VCaP (cell line): ENCODE measurements around the gene FGF7.
A peak's percentile ranks its signal among the peaks of the same experiment; 100 is the strongest.

Experiments used
- H3K27ac ChIP-seq: fragments of 450-650 bp; 2 replicates; pipeline ENCODE4 v1.5.1; 2017
- TF ChIP-seq, protein P1 (sequence below): fragments of 450-650 bp; conservative IDR thresholded peaks from 2 replicates; pipeline ENCODE4 v1.5.1; 2017; ENCODE audit warnings: mild to moderate bottlenecking, moderate library complexity

Gene FGF7

DNA sequence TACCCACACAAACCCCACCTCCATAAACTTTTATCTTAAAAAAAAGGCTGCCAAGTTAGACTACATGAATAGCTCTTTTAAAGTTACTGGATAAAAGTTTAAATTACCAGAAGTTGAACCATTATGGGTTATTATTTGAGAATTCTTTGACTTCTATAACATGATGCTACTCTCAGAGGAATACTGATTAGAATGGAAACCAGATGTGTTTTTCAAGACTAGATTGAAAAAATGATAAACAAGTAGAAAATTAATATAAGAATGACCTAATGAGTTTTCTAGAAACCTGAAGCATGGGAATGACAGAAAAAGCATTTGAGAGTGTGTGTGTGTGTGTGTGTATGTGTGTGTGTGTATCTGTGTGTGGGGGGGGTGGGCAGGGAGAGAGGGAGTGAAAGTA, 12.4 kb upstream of the FGF7 start:
- TF ChIP-seq, protein P1, sequence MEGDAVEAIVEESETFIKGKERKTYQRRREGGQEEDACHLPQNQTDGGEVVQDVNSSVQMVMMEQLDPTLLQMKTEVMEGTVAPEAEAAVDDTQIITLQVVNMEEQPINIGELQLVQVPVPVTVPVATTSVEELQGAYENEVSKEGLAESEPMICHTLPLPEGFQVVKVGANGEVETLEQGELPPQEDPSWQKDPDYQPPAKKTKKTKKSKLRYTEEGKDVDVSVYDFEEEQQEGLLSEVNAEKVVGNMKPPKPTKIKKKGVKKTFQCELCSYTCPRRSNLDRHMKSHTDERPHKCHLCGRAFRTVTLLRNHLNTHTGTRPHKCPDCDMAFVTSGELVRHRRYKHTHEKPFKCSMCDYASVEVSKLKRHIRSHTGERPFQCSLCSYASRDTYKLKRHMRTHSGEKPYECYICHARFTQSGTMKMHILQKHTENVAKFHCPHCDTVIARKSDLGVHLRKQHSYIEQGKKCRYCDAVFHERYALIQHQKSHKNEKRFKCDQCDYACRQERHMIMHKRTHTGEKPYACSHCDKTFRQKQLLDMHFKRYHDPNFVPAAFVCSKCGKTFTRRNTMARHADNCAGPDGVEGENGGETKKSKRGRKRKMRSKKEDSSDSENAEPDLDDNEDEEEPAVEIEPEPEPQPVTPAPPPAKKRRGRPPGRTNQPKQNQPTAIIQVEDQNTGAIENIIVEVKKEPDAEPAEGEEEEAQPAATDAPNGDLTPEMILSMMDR = no peak
- H3K27ac ChIP-seq = no peak overlapping the region

DNA sequence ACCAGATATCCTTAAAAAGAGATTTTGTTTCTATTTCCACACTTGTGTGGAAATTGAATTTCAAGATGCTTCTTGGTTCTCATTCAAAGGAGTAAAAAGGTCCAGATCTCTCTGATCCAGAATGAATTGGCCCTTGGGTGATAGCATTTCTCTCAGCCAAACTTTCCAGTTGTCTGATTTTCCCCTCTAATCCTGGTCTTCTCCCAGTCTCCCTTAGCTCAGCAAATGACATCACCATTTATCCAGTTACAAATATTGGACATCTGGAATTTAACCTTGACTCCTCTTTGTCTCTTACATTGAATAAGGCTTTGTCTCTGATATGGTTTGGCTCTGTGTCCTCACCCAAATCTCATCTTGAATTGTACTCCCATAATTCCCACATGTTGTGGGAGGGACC, 10.2 kb upstream of the FGF7 start:
- no peak overlapping the region for H3K27ac ChIP-seq
- TF ChIP-seq, protein P1 = no peak

DNA sequence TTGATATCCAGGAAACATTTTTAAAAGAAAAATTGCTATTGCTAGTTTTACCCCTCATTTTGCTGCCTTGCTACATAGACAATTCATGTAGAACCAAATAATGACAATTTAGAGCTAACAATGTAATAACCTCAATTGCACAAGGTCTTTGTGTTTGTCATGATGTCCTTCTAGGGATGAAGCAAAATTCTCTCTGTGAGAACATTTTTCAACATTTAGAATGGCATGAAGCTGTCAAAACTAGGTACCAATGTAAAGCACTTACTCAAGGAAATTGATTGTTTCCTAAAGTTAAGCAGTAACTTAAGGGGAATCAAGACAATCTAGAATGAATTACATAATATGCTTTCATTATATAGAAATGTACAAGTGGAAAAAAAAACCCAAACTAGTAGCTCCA, 7.9 kb upstream of the FGF7 start:
- H3K27ac ChIP-seq = no peak overlapping the region
- TF ChIP-seq, protein P1 = no peak

DNA sequence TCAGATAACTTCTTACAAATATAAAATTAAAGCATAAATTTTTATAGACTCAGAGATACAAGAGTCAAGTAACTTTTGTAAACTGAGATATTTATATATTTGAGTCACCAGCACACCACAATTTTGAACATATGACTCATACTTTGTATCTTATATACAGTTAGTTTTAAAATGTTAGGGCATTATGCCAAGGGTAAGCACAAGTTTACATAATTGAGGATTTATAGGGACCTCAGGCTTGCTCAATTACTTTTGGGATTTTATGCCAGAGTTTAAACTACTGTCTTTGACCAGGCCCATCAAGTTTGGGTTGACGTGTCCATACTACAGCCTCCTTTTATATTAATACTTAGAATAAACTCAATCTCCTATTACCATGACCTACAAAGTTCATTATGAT, 7.4 kb upstream of the FGF7 start:
- no peak overlapping the region for H3K27ac ChIP-seq
- TF ChIP-seq, protein P1 = no peak

DNA sequence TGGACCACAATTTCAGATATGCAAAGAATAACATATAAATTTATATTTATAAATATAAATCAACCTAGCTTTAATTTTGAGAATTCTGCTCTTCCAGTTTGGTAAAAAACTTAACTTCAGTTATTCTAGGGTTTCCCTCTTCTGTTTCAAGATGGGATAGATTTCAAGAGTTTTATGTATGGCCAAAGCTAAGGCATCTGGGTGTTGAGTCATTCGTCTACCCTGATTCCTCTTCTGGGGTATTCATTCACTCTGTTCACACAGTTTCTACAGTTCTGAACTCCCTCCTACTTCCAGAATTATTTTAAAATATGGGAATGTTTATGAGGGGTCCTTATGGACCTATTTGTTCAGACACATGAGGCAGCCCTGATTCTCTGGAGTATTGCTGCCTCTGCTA, 4.2 kb upstream of the FGF7 start:
- TF ChIP-seq, protein P1 = no peak

DNA sequence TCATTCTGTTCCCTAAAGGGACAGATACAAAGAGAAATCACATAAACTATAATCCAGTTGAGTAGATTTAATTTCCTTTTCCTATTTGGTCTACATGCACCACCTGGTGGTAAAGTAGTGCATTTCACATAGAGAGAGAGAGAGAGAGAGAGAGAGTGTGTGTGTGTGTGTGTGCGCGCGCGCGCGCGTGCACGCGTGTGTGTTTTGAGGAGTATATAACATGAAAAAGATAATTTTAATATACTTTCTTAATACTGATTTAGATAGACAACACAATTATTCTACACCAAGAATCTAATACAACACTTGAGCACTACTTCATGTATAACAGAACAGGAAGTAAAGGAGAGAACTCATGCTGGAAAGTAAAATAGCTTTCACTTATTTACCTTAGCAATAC, 1.1 kb upstream of the FGF7 start:
- TF ChIP-seq, protein P1 = peak; percentile 79
- no peak overlapping the region for H3K27ac ChIP-seq

More for the DNA sequence above, 4.2 kb upstream of the FGF7 start:
- no peak overlapping the region for H3K27ac ChIP-seq

DNA sequence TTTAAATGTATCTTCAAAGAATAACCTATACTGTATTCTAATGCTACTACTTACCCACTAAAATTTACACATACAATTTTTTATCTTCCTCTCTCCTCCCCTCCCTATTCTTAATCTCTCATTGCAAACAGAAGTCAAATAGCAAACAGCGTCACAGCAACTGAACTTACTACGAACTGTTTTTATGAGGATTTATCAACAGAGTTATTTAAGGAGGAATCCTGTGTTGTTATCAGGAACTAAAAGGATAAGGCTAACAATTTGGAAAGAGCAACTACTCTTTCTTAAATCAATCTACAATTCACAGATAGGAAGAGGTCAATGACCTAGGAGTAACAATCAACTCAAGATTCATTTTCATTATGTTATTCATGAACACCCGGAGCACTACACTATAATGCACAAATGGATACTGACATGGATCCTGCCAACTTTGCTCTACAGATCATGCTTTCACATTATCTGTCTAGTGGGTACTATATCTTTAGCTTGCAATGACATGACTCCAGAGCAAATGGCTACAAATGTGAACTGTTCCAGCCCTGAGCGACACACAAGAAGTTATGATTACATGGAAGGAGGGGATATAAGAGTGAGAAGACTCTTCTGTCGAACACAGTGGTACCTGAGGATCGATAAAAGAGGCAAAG, 984 bp downstream of the FGF7 start:
- no peak overlapping the region for H3K27ac ChIP-seq

More for the DNA sequence above, 984 bp downstream of the FGF7 start:
- TF ChIP-seq, protein P1 = no peak
